Measurements from ENCODE around the gene PLEKHF1.

PLEKHF1 gene

GRCh38 chr19:29680447-29680846 lies 15.2 kb downstream of the PLEKHF1 start:
- no peak for DNase-seq

GRCh38 chr19:29680937-29681336 lies 15.7 kb downstream of the PLEKHF1 start:
- no peak for DNase-seq

GRCh38 chr19:29681422-29682235 lies 16.4 kb downstream of the PLEKHF1 start:
- no peak for DNase-seq

GRCh38 chr19:29682236-29682895 lies 17.1 kb downstream of the PLEKHF1 start:
- no peak for DNase-seq

GRCh38 chr19:29683009-29683408 lies 17.7 kb downstream of the PLEKHF1 start:
- DNase-seq, result no peak

- no peak for DNase-seq
Observed at GRCh38 chr19:29685326-29685725, 20.1 kb downstream of the PLEKHF1 start.

- DNase-seq, result no peak
Observed at GRCh38 chr19:29686285-29686805, 21.1 kb downstream of the PLEKHF1 start.

DNA sequence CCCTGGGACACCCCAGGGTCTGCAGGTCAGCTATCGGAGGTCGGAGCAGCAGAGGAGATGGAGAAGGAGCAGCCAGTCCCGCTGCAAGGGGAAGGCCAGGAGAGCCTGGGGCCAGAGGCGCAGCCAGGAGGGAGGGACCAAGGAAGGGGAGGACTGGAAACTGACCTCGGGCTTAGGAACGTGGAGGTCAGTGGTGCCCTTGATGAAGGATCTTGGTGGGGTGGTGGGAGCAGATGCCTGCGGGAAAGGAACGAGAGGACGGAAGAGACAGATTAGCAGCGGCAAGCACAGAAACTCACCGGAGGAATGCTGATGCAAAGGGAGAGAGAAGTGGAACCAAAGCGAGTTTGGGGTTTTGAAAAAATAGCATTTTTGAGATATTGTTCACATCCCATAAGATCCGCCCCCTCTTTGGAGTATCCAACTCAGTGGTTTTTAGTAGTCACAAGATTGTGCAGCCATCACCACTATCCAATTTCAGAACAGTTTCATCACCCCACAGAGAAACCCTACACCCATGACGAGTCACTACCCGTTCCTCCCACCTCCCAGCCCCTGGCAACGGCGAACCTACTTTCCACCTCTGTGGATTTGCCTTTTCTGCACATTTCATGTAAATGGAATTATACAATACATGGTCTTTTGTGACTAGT lies 22.1 kb downstream of the PLEKHF1 start:
- no peak for DNase-seq

DNA sequence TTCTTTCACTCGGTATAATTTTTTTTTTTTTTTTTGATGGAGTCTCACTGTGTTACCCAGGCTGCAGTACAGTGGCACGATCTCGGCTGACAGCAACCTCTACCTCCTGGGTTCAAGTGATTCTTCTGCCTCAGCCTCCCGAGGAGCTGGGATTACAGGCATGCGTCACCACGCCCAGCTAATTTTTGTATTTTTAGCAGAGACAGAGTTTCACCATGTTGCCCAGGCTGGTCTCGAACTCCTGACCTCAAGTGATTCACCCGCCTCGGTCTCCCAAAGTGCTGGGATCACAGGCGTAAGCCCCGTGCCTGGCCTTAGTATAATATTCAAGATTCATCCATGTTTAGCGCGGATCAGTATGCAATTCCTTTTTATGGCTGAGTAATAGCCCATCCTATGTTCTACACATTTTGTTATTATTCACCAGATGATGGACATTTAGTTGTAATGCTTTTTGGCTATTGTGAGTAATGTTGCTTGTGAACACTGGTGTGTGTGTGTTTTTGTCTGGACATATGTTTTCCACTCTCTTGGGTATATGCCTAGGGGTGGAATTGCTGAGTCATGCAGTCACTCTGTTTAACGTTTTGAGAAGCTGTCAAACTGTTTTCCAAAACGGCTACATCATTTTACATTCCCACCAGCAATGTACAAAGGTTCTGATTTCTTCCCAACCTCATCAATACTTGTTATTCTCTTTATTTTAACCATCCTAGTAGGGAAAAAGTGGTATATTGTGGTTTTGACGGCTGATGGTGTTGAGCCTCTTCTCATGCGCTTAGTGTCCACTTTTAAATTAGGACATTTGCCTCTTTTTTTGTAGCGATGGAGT lies 22.9 kb downstream of the PLEKHF1 start:
- DNase-seq, result no peak

DNA sequence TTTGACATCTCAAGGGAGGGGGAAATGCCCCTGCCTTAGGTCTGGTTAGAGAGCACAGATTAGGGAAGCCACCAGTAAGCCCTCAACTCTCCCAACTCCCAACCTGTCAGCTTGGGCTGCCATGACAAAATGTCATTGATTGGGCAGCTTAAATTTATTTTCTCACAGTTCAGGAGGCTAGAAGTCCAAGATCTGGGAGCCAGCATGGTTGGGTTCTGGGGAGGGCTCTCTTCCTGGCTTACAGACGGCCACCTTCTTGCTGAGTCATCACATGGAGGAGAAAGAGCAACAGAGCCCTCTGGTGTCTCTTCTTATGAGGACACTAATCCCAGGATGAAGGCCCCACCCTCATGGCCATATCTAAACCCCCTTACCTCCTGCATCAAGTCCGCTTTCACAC lies 25.6 kb downstream of the PLEKHF1 start:
- no peak for DNase-seq

DNA sequence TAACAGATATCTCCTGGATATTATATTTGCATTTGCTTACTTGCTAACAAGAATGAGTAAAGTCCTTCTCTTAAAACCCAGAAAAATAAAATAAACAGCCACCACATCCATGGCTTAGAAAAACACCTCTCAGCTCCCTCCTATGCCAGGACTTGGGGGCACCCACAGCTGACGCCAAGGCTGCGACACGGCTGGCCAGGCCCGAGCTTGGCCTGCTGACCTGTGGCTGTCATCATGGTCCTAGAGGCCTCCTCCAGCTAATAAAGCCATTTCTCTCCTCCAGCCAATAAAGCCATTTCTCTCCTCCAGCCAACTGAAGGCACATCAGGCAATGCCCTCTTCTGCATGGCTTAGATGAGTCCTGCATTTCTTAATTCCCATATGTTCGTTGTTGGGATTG lies 28.9 kb downstream of the PLEKHF1 start:
- DNase-seq, result no peak

GRCh38 chr19:29694669-29695627 lies 29.7 kb downstream of the PLEKHF1 start:
- DNase-seq, result peak; percentile 56

GRCh38 chr19:29695765-29696564 lies 30.7 kb downstream of the PLEKHF1 start:
- no peak for DNase-seq

- no peak for DNase-seq
Observed at GRCh38 chr19:29696565-29696846, 31.2 kb downstream of the PLEKHF1 start.

DNA sequence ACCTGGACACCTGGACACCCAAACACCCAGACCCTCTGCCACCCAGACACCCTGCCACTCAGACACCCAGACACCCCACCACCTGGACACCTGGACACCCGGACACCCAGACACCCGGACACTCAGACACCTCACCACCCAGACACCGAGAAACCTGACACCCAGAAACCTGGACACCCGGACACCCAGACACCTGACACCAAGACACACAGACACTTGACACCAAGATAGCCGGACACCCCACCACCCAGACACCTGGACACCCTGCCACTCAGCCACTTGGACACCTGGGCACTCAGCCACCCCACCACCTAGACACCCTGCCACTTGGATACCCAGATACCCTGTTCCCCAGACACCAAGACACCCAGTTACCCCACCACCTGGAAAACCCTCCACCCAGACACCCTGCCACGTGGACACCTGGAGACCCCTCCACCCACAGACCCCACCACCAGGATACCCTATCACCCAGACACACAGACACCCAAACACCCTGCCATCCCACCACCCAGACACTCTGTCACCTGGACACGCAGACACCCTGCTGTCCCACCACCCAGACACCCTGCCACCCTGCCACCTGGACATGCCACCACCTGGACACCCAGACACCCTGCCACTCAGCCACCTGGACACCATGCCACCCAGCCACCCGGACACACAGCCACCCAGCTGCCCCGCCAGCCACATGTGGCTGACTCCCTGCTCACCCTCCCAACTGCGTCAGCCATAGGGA lies 32.4 kb downstream of the PLEKHF1 start:
- DNase-seq, result no peak

- no peak for DNase-seq
Observed at GRCh38 chr19:29699861-29700260, 34.6 kb downstream of the PLEKHF1 start.

DNA sequence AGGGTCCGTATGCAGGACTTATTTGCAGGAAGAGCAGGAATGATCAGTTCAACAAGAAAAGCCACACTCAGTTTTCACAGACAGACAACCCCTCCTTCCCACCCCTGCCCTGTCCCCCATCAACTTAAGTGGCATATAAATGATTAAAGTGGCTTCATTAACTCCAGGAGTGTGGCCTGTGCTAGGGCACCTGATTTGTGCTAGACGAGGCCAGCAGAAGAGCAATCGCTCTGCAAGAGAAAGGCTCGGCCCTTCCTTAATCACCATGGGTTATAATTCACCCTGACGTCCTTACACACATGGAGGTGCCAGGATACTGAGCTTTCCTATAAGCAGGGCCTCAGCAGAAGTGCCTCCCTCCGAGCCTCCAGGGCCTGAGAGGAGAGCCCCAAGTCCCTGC lies 35.2 kb downstream of the PLEKHF1 start:
- no peak for DNase-seq

DNA sequence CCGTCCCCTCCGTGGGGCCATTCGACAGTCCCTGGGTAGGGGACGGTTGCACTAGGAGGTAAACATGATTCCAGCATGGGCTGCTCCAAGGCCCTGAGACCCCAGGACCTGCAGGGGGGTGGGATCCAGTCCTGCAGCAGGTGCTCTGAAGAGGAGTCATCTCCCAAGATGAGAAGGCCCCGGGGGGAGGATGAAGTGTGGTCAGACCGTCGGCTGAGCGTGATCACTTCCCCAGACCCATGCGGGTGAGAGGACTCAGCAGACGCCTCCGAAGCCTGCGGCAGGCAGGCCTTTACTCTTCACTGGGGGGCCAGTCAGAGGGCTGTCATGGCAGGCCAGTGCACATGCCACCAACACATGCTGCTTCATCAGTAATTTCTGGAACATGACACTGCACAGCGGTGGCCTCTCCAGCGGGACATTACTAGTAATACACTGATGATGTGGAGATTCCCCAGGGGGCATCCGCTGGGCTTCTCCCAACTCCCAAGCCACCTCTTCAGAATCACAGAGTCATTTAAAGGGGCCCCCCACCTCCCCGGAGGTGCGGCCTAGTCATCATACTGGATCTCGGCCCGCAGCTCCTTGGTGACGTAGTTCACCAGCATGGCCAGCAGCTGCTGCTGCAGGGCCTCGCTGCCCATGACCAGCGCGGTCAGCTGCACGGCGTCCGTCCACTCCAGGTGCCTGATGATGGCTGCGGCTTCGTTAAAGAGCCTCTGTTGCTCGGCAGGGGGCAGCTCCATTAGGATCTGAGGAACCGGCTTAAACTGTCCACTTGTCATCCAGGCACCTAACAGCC lies 37.1 kb downstream of the PLEKHF1 start:
- DNase-seq, result no peak

GRCh38 chr19:29702963-29703320 lies 37.7 kb downstream of the PLEKHF1 start:
- no peak for DNase-seq
